WTC11 (cell line): Measurements from ENCODE around the gene EFCC1. TPM values are rescaled to one million over a fixed set of nuclear protein-coding genes. Genes with fewer than 3 reads are reported as not detected.

Experiments used
- ATAC-seq: fragments of 200-7000 bp; cut with Tn5 transposase; 2 replicates; pipeline ENCODE4 v1.10.0; 2021; ENCODE audit warnings: mild to moderate bottlenecking, moderate library complexity
- CTCF ChIA-PET: fragments of 300-600 bp; sonication (Branson Sonifier 250); formaldehyde crosslinking; loops from one replicate; lab custom pipeline; 2021; ENCODE audit warnings: antibody characterized with exemption; lab: Charles Lee
- POLR2A ChIA-PET: fragments of 350-600 bp; sonication (Branson Sonifier 250); formaldehyde crosslinking; loops from one replicate; lab custom pipeline; 2021; ENCODE audit warnings: antibody characterized with exemption; lab: Charles Lee
- DNase-seq: peaks from one replicate; pipeline ENCODE4 v3.0.0; 2021; ENCODE audit warnings: low spot score
- H3K27ac Mint-ChIP-seq: 2 replicates; pipeline ENCODE4 v1.8.0; 2021; ENCODE audit warnings: mixed read lengths
- H3K27me3 Mint-ChIP-seq: 2 replicates; pipeline ENCODE4 v1.8.0; 2021; ENCODE audit warnings: low read depth, mild to moderate bottlenecking, moderate library complexity, mixed read lengths
- H3K36me3 Mint-ChIP-seq: 2 replicates; pipeline ENCODE4 v1.8.0; 2021; ENCODE audit warnings: mixed read lengths
- H3K4me1 Mint-ChIP-seq: 2 replicates; pipeline ENCODE4 v1.8.0; 2022; ENCODE audit warnings: mixed read lengths
- H3K4me3 Mint-ChIP-seq: 2 replicates; pipeline ENCODE4 v1.8.0; 2021; ENCODE audit warnings: mild to moderate bottlenecking, moderate library complexity, mixed read lengths
- H3K9me3 Mint-ChIP-seq: 2 replicates; pipeline ENCODE4 v1.8.0; 2021; ENCODE audit warnings: mixed read lengths
- ELF4 ChIP-seq: sonication (generic); formaldehyde crosslinking; IDR thresholded peaks from 2 replicates; pipeline ENCODE4 v1.8.1; 2022; ENCODE audit warnings: low read depth, mild to moderate bottlenecking, moderate library complexity, missing genetic modification reagents
- ETV6 ChIP-seq: sonication (generic); formaldehyde crosslinking; IDR thresholded peaks from 2 replicates; pipeline ENCODE4 v1.8.1; 2022; ENCODE audit warnings: mild to moderate bottlenecking, missing genetic modification reagents
- GTF2I ChIP-seq: fragments of 250-450 bp; sonication (Bioruptor Pico); conservative IDR thresholded peaks from 2 replicates; pipeline ENCODE4 v1.4.0; 2021; ENCODE audit warnings: mild to moderate bottlenecking
- IRF2 ChIP-seq: sonication (generic); formaldehyde crosslinking; IDR thresholded peaks from 2 replicates; pipeline ENCODE4 v1.8.0; 2022; ENCODE audit warnings: low read depth, missing genetic modification reagents, borderline replicate concordance
- NFATC4 ChIP-seq: fragments of 250-450 bp; sonication (Bioruptor Pico); IDR thresholded peaks from 2 replicates; pipeline ENCODE4 v1.9.0; 2021; ENCODE audit warnings: mild to moderate bottlenecking
- NFE2L1 ChIP-seq: sonication (generic); formaldehyde crosslinking; IDR thresholded peaks from 2 replicates; pipeline ENCODE4 v1.8.1; 2023; ENCODE audit warnings: missing genetic modification reagents
- SMAD3 ChIP-seq: sonication (generic); formaldehyde crosslinking; IDR thresholded peaks from 2 replicates; pipeline ENCODE4 v1.8.0; 2022; ENCODE audit warnings: missing genetic modification reagents, mild to moderate bottlenecking, borderline replicate concordance
- SOX15 ChIP-seq: fragments of 250-450 bp; sonication (Bioruptor Pico); IDR thresholded peaks from 2 replicates; pipeline ENCODE4 v1.9.0; 2021; ENCODE audit warnings: mild to moderate bottlenecking
- ZNF121 ChIP-seq: sonication (generic); formaldehyde crosslinking; IDR thresholded peaks from 2 replicates; pipeline ENCODE4 v1.8.0; 2023; ENCODE audit warnings: missing genetic modification reagents
- ZNF138 ChIP-seq: sonication (generic); formaldehyde crosslinking; conservative IDR thresholded peaks from 2 replicates; pipeline ENCODE4 v1.8.1; 2022; ENCODE audit warnings: mild to moderate bottlenecking, moderate library complexity, missing genetic modification reagents
- ZNF263 ChIP-seq: sonication (generic); formaldehyde crosslinking; IDR thresholded peaks from 2 replicates; pipeline ENCODE4 v1.8.1; 2022; ENCODE audit warnings: low read depth, mild to moderate bottlenecking, moderate library complexity, missing genetic modification reagents
- ZNF416 ChIP-seq: fragments of 250-450 bp; sonication (Bioruptor Pico); IDR thresholded peaks from 2 replicates; pipeline ENCODE4 v1.9.0; 2021; ENCODE audit warnings: mild to moderate bottlenecking, inconsistent platforms
- total RNA-seq: library from RNA; stranded (reverse); gene quantifications from 3 replicates; pipeline ENCODE4 v1.2.3, GENCODE V29; 2021
- TF ChIP-seq, protein P1 (sequence below): sonication (generic); formaldehyde crosslinking; IDR thresholded peaks from 2 replicates; pipeline ENCODE4 v1.8.1; 2022; ENCODE audit warnings: low read depth, mild to moderate bottlenecking, moderate library complexity, missing genetic modification reagents, borderline replicate concordance
- TF ChIP-seq, protein P2 (sequence below): sonication (generic); formaldehyde crosslinking; IDR thresholded peaks from 2 replicates; pipeline ENCODE4 v1.8.1; 2022; ENCODE audit warnings: missing genetic modification reagents, borderline replicate concordance
- TF ChIP-seq, protein P3 (sequence below): sonication (generic); formaldehyde crosslinking; IDR thresholded peaks from 2 replicates; pipeline ENCODE4 v1.8.1; 2023; ENCODE audit warnings: mild to moderate bottlenecking, moderate library complexity, missing genetic modification reagents
- TF ChIP-seq, protein P4 (sequence below): sonication (generic); formaldehyde crosslinking; IDR thresholded peaks from 2 replicates; pipeline ENCODE4 v1.8.1; 2023; ENCODE audit warnings: mild to moderate bottlenecking, missing genetic modification reagents
- TF ChIP-seq, protein P5 (sequence below): fragments of 250-450 bp; sonication (Bioruptor Pico); IDR thresholded peaks from 2 replicates; pipeline ENCODE4 v2.1.2; 2022; ENCODE audit warnings: mild to moderate bottlenecking, moderate library complexity

EFCC1 gene
- total RNA-seq, 1 experiment from 2014 or later = 0.31 TPM

DNA sequence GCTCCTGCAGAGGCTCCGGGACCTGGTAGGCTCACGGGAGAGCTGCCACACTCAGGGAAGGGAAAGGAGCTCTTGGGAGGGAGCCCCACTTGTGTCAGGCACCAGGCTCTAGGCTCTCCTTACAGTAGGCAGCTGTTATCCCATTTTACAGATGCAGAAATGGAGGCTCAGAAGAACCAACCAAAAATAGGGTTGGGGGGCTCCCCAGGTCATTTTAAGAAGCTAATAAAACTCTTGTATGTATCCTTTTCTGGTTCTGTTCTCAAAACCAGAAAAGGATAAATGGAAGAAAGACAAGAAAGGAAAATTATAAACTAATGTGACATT is 36.0 kb downstream of the EFCC1 start:
- H3K27me3 Mint-ChIP-seq = peaks cover 3% of the 10 kb centered on the region
- TF ChIP-seq, protein P1, sequence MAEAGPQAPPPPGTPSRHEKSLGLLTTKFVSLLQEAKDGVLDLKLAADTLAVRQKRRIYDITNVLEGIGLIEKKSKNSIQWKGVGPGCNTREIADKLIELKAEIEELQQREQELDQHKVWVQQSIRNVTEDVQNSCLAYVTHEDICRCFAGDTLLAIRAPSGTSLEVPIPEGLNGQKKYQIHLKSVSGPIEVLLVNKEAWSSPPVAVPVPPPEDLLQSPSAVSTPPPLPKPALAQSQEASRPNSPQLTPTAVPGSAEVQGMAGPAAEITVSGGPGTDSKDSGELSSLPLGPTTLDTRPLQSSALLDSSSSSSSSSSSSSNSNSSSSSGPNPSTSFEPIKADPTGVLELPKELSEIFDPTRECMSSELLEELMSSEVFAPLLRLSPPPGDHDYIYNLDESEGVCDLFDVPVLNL (CRISPR knock-in tag) = no peak
- TF ChIP-seq, protein P2, sequence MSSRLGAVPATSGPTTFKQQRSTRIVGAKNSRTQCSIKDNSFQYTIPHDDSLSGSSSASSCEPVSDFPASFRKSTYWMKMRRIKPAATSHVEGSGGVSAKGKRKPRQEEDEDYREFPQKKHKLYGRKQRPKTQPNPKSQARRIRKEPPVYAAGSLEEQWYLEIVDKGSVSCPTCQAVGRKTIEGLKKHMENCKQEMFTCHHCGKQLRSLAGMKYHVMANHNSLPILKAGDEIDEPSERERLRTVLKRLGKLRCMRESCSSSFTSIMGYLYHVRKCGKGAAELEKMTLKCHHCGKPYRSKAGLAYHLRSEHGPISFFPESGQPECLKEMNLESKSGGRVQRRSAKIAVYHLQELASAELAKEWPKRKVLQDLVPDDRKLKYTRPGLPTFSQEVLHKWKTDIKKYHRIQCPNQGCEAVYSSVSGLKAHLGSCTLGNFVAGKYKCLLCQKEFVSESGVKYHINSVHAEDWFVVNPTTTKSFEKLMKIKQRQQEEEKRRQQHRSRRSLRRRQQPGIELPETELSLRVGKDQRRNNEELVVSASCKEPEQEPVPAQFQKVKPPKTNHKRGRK (CRISPR knock-in tag) = no peak
- TF ChIP-seq, protein P3, sequence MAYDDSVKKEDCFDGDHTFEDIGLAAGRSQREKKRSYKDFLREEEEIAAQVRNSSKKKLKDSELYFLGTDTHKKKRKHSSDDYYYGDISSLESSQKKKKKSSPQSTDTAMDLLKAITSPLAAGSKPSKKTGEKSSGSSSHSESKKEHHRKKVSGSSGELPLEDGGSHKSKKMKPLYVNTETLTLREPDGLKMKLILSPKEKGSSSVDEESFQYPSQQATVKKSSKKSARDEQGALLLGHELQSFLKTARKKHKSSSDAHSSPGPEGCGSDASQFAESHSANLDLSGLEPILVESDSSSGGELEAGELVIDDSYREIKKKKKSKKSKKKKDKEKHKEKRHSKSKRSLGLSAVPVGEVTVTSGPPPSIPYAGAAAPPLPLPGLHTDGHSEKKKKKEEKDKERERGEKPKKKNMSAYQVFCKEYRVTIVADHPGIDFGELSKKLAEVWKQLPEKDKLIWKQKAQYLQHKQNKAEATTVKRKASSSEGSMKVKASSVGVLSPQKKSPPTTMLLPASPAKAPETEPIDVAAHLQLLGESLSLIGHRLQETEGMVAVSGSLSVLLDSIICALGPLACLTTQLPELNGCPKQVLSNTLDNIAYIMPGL (CRISPR knock-in tag) = no peak
- no peak for TF ChIP-seq ZNF138 (CRISPR knock-in tag)
- TF ChIP-seq, protein P4, sequence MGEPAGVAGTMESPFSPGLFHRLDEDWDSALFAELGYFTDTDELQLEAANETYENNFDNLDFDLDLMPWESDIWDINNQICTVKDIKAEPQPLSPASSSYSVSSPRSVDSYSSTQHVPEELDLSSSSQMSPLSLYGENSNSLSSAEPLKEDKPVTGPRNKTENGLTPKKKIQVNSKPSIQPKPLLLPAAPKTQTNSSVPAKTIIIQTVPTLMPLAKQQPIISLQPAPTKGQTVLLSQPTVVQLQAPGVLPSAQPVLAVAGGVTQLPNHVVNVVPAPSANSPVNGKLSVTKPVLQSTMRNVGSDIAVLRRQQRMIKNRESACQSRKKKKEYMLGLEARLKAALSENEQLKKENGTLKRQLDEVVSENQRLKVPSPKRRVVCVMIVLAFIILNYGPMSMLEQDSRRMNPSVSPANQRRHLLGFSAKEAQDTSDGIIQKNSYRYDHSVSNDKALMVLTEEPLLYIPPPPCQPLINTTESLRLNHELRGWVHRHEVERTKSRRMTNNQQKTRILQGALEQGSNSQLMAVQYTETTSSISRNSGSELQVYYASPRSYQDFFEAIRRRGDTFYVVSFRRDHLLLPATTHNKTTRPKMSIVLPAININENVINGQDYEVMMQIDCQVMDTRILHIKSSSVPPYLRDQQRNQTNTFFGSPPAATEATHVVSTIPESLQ = no peak
- TF ChIP-seq SMAD3 = no peak
- TF ChIP-seq GTF2I (CRISPR knock-in tag) = no peak
- TF ChIP-seq, protein P5, sequence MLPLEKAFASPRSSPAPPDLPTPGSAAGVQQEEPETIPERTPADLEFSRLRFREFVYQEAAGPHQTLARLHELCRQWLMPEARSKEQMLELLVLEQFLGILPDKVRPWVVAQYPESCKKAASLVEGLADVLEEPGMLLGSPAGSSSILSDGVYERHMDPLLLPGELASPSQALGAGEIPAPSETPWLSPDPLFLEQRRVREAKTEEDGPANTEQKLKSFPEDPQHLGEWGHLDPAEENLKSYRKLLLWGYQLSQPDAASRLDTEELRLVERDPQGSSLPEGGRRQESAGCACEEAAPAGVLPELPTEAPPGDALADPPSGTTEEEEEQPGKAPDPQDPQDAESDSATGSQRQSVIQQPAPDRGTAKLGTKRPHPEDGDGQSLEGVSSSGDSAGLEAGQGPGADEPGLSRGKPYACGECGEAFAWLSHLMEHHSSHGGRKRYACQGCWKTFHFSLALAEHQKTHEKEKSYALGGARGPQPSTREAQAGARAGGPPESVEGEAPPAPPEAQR (CRISPR knock-in tag) = no peak
- no peak for TF ChIP-seq IRF2 (CRISPR knock-in tag)
- TF ChIP-seq NFE2L1 (CRISPR knock-in tag) = no peak
- no peak for TF ChIP-seq SOX15
- no peak for TF ChIP-seq ZNF263 (CRISPR knock-in tag)
- TF ChIP-seq NFATC4 = no peak
- TF ChIP-seq ETV6 = no peak

DNA sequence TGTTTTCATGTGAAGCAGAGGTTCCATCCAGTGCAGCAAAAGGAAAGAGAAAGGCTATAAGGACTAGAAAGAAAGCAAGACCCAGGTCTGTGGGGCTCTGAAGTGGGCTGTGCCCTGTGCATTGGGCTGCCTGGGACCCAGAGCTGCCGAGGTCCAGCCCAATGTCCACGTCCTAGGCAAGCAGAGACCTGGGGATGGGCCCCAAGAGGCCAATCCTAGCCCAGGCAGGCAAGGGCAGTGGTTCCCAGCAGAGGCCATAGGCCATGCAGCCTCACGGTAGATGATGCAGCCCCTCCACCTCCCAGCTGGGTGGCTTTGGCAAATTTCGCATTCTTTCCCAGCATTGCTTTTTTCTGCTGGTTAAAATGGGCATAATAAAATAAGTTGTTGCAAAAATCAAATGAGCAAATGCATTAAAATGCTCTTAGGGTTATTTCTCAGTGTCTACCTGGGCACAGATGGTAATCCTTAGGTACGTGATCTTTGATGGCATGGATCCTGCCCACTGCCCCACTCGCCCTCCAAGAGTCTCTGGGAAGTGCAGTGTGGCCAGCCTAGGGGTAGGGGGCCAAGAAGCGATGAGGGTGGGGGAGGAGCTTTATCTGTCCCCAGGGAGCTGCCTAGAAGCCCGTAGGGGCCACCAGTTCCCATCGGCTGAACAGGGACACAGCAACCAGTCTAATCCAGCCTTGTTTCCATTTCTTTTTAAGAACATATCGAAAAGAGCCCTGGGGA is 37.2 kb downstream of the EFCC1 start:
- POLR2A ChIA-PET = interaction anchor here (0.7 kb wide), 1 partner anchor 202 kb away, joined by 5 read pairs; no protein-coding TSS in a partner anchor
- TF ChIP-seq ZNF138 (CRISPR knock-in tag) = no peak
- no peak for TF ChIP-seq ZNF416 (CRISPR knock-in tag)
- TF ChIP-seq ELF4 = no peak
- no peak for TF ChIP-seq ZNF121 (CRISPR knock-in tag)
- TF ChIP-seq, all 79 proteins: peak for 0
- Mint-ChIP-seq H3K4me3 (no peak overlapping the region), H3K4me1 (peaks cover 20% of the 10 kb centered on the region), H3K36me3 (no peaks in the 10 kb centered on the region), H3K27me3 (peaks cover 11% of the 10 kb centered on the region), H3K27ac (no peak overlapping the region), H3K9me3 (peaks cover 5% of the 10 kb centered on the region; the same call in 1 of the 2 replicates)
- DNase-seq = no peak
- ATAC-seq = no peak
- CTCF ChIA-PET = interaction anchor here (0.6 to 2.7 kb wide), 5 partner anchors 11 to 718 kb away, joined by 3 to 13 read pairs (median 7); no protein-coding TSS in a partner anchor

More for the DNA sequence above, 36.0 kb downstream of the EFCC1 start:
- Mint-ChIP-seq H3K4me3 (no peak overlapping the region), H3K36me3 (no peaks in the 10 kb centered on the region), H3K9me3 (no peaks in the 10 kb centered on the region; the same call in 1 of the 2 replicates), H3K4me1 (peaks cover 13% of the 10 kb centered on the region), H3K27ac (no peak overlapping the region)
- DNase-seq (no peak), ATAC-seq (no peak)
- ChIA-PET POLR2A (no interaction called here), CTCF (interaction anchor here (1.2 to 2.5 kb wide), 4 partner anchors 9 to 67 kb away, joined by 4 to 10 read pairs (median 6); no protein-coding TSS in a partner anchor)
